Natural killer cell (primary cell): Measurements from ENCODE around the gene RERE. TPM values are rescaled to one million over a fixed set of nuclear protein-coding genes. Genes with fewer than 3 reads are reported as not detected.
A peak's percentile ranks its signal among the peaks of the same experiment; 100 is the strongest.

Experiments
- ATAC-seq, 3 donors: fragments of 150-1000 bp in 2 of 3; fragments of 200-7000 bp in 1 of 3; cut with Tn5 transposase; 1 replicate in 1 of 3; 2 replicates in 2 of 3; pipeline ENCODE4 v1.10.0; 2021; ENCODE audit warnings: mild to moderate bottlenecking in 2 of 3, moderate library complexity in 2 of 3
- DNase-seq, 2 donors: peaks; one replicate each; pipeline versions ENCODE4 v3.0.0 to v3.0.0-alpha.2; 2013 to 2021; ENCODE audit warnings: mixed read lengths in 1 of 2
- H3K27ac ChIP-seq: one replicate; pipeline ENCODE4 v1.5.1; 2013; ENCODE audit warnings: mild to moderate bottlenecking, low read length
- H3K27me3 ChIP-seq: one replicate; pipeline ENCODE4 v1.6.1; 2013; ENCODE audit warnings: low read length; ENCODE audit not compliant: control insufficient read depth, insufficient read depth
- H3K36me3 ChIP-seq: one replicate; pipeline ENCODE4 v1.6.1; 2013; ENCODE audit warnings: low read length; ENCODE audit not compliant: control insufficient read depth, insufficient read depth
- H3K4me1 ChIP-seq: one replicate; pipeline ENCODE4 v1.6.1; 2013; ENCODE audit warnings: low read length; ENCODE audit not compliant: control insufficient read depth, insufficient read depth
- H3K4me3 ChIP-seq: one replicate; pipeline ENCODE4 v1.5.1; 2013; ENCODE audit warnings: low read length
- H3K9me3 ChIP-seq: one replicate; pipeline ENCODE4 v1.6.1; 2013; ENCODE audit warnings: low read length; ENCODE audit not compliant: control insufficient read depth, insufficient read depth
- H3K27ac Mint-ChIP-seq, 2 donors: one replicate each; pipeline ENCODE4 v1.8.0; 2022; ENCODE audit warnings: mild to moderate bottlenecking in 2 of 2, mixed read lengths in 2 of 2, moderate library complexity in 1 of 2
- H3K27me3 Mint-ChIP-seq, 2 donors: one replicate each; pipeline ENCODE4 v1.8.0; 2022; ENCODE audit warnings: low read depth in 2 of 2, mixed read lengths in 2 of 2
- H3K36me3 Mint-ChIP-seq: one replicate; pipeline ENCODE4 v1.8.0; 2022; ENCODE audit warnings: mixed read lengths
- H3K4me1 Mint-ChIP-seq, 2 donors: one replicate each; pipeline ENCODE4 v1.8.0; 2022; ENCODE audit warnings: mixed read lengths in 2 of 2
- H3K4me3 Mint-ChIP-seq: one replicate; pipeline ENCODE4 v1.8.0; 2022; ENCODE audit warnings: mild to moderate bottlenecking, moderate library complexity, mixed read lengths
- H3K9me3 Mint-ChIP-seq, 2 donors: one replicate each; pipeline ENCODE4 v1.8.0; 2022; ENCODE audit warnings: mixed read lengths in 2 of 2
- CTCF ChIP-seq: fragments of 200-600 bp; IDR thresholded peaks from one replicate; pipeline ENCODE4 v1.8.0; 2022; ENCODE audit warnings: antibody characterized with exemption
- WGBS: methylation state at CpG from one replicate; pipeline ENCODE4 v1.1.7; 2013; ENCODE audit warnings: missing lambda C conversion rate; ENCODE audit not compliant: insufficient coverage; 5-methylcytosine and 5-hydroxymethylcytosine counted together
- intact Hi-C: fragments of 100-400 bp; cut with micrococcal nuclease; formaldehyde crosslinking; loops from one replicate; pipeline ENCODE4 v1.14.2; 2022
- total RNA-seq, 4 donors: library from RNA; stranded (reverse); fragments of 120-200 nt in 1 of 4; gene quantifications; one replicate each; pipeline versions ENCODE4 v1.2.3 to v1.2.4, GENCODE V29; 2013 to 2022

The RERE gene
- total RNA-seq, 3 donors from 2014 or later (not counting 1 experiment from before 2014, with no cell fraction given): 67.7 to 76.0 (median 73.0) TPM

- Mint-ChIP-seq H3K4me1 (peaks cover 12 to 21% of the 10 kb centered on the region in 2 donors), H3K27me3 (no peaks in the 10 kb centered on the region), H3K9me3 (no peaks in the 10 kb centered on the region), H3K4me3 (no peak overlapping the region), H3K36me3 (no peaks in the 10 kb centered on the region), H3K27ac (no peak overlapping the region)
- Histone ChIP-seq H3K4me1 (no peaks in the 10 kb centered on the region), H3K27ac (no peak overlapping the region), H3K27me3 (no peaks in the 10 kb centered on the region), H3K4me3 (no peak overlapping the region), H3K36me3 (no peaks in the 10 kb centered on the region), H3K9me3 (no peaks in the 10 kb centered on the region)
- 95% methylated on average over 13 of the region's 13 CpGs for WGBS
- intact Hi-C loops: no loop called here
- TF ChIP-seq CTCF: no peak
- no peak for DNase-seq
- no peak for ATAC-seq
These were observed 355.0 kb downstream of the RERE start for GRCh38 chr1:8462371-8462892.

GRCh38 chr1:8461351-8462110 is 355.9 kb downstream of the RERE start:
- Histone ChIP-seq H3K4me1 (no peaks in the 10 kb centered on the region), H3K36me3 (no peaks in the 10 kb centered on the region), H3K27me3 (no peaks in the 10 kb centered on the region), H3K4me3 (no peak overlapping the region), H3K27ac (no peak overlapping the region), H3K9me3 (no peaks in the 10 kb centered on the region)
- DNase-seq (peak in 1 of 2 donors; percentile 19), ATAC-seq (no peak)
- H3K9me3 Mint-ChIP-seq: no peaks in the 10 kb centered on the region
- H3K27ac Mint-ChIP-seq: no peak overlapping the region
- no peaks in the 10 kb centered on the region for H3K36me3 Mint-ChIP-seq
- H3K4me1 Mint-ChIP-seq: peaks cover 12 to 30% of the 10 kb centered on the region in 2 donors
- no peak for TF ChIP-seq CTCF
- no peaks in the 10 kb centered on the region for H3K27me3 Mint-ChIP-seq
- WGBS: 81% methylated on average over 5 of the region's 5 CpGs
- no peak overlapping the region for H3K4me3 Mint-ChIP-seq
- intact Hi-C loops: no loop called here

DNA sequence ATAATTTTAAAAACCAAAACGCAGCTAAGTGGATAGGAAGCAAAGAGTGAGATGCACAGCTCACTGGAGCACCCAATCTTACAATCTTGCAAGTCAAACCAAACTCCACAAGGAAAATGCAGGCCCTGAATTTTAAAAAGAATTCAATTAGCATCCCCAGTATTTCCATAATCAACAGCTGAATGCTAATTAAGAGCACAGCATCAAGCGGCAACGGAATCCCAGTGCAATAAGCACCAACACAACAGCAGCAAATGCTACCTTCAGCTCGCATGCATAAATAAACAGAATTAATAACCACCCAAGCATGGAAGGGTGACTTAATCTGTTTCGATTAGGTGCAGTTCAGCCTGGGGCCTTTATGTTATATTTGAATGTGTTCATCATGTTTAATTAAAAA is 356.7 kb downstream of the RERE start:
- Histone ChIP-seq H3K9me3 (no peaks in the 10 kb centered on the region), H3K4me1 (no peaks in the 10 kb centered on the region), H3K36me3 (no peaks in the 10 kb centered on the region), H3K27me3 (no peaks in the 10 kb centered on the region), H3K27ac (no peak overlapping the region), H3K4me3 (no peak overlapping the region)
- ATAC-seq (no peak), DNase-seq (no peak)
- intact Hi-C loops: no loop called here
- H3K36me3 Mint-ChIP-seq: no peaks in the 10 kb centered on the region
- WGBS: 95% methylated on average over 3 of the region's 5 CpGs
- no peak for TF ChIP-seq CTCF
- H3K9me3 Mint-ChIP-seq: no peaks in the 10 kb centered on the region
- H3K27ac Mint-ChIP-seq: no peak overlapping the region
- peaks cover 12 to 31% of the 10 kb centered on the region in 2 donors for H3K4me1 Mint-ChIP-seq
- no peak overlapping the region for H3K4me3 Mint-ChIP-seq
- H3K27me3 Mint-ChIP-seq: no peaks in the 10 kb centered on the region
